HG03280 (cell line): ENCODE measurements around the gene SRD5A1.
"Not testable (repeated sequence)": the region's sequence is repeated elsewhere in the genome, so short reads cannot be mapped to it uniquely, and the experiment has no call there.

Experiments used
- ATAC-seq: cut with Tn5 transposase; IDR thresholded peaks from one replicate; pipeline ENCODE4 v1.9.1; 2021; ENCODE audit warnings: mild to moderate bottlenecking, moderate library complexity; ENCODE audit not compliant: unreplicated experiment

Gene SRD5A1

GRCh38 chr5:6638236-6638635, 5.0 kb downstream of the SRD5A1 start:
- no peak for ATAC-seq

DNA sequence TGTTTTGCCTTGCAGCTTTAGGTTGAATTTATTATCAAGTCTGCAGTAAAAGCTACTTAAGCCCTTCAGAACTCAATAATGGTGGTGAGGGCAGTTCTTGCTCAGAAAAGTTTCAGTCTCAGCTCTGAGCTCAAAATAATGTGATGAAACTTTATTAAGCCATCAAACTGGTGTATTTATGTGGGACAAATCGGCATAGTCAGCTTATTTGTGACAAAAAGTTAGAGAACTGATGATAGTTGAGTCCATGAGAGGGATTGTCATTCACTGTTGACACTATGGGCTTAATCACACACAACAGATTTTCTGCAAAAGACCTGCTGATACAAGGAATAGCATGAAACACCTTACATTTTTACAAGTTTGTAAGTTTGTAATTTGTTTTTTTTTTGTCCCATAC, 9.4 kb downstream of the SRD5A1 start:
- ATAC-seq, result no peak

GRCh38 chr5:6644794-6645241, 11.6 kb downstream of the SRD5A1 start:
- ATAC-seq, result no peak

DNA sequence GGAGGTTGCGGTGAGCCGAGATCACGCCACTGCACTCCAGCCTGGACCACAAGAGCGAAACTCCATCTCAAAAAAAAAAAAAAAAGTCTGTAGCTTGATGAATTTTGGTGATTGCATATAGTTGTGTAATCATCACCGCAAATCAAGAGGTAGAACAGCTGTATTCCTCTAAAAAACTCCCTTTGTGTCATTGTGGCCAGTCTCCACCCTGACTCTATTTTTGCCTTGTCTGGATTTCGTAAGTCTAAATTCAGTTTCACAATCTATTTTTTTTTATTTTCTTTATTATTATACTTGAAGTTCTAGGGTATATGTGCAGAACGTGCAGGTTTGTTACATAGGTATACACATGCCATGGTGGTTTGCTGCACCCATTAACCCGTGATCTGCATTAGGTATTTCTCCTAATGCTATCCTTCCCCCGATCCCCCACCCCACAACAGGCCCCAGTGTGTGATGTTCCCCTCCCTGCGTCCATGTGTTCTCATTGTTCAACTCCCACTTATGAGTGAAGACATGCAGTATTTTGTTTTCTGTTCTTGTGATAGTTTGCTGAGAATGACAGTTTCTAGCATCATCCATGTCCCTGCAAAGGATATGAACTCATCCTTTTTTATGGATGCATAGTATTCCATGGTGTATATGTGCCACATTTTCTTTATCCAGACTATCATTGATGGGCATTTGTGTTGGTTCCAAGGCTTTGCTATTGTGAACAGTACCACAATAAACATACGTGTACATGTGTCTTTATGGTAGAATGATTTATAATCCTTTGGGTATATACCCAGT, 12.5 kb downstream of the SRD5A1 start:
- ATAC-seq, result not testable (repeated sequence)

DNA sequence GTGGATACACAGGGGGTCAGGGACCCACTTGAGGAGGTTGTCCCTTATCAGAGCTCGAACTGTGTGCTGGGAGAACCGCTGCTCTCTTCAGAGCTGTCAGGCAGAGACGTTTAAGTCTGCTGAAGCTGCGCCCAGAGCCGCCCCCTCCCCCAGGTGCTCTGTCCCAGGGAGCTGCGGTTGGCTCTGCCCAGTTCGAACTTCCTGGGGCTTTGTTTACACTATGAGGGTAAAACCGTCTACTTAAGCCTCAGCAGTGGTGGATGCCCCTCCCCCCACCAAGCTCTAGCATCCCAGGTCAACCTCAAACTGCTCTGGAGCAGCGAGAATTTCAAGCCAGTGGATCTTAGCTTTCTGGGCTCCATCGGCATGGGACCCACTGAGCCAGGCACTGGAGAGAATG, 15.9 kb downstream of the SRD5A1 start:
- ATAC-seq, result no peak

DNA sequence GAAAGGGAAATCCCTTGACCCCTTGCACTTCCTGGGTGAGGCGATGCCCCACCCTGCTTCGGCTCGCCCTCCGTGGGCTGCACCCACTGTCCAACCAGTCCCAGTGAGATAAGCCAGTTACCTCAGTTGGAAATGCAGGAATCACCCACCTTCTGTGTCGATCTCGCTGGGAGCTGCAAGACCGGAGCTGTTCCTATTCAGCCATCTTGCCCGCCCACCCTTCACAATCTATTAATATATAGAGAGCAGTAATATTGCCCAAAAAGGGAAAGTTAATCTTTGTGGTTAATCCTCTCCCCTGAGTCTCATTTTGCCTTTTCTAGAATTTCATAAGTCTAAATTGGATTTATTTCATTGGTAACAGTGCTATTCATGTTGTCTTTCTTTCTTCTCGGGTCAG, 16.4 kb downstream of the SRD5A1 start:
- no peak for ATAC-seq

DNA sequence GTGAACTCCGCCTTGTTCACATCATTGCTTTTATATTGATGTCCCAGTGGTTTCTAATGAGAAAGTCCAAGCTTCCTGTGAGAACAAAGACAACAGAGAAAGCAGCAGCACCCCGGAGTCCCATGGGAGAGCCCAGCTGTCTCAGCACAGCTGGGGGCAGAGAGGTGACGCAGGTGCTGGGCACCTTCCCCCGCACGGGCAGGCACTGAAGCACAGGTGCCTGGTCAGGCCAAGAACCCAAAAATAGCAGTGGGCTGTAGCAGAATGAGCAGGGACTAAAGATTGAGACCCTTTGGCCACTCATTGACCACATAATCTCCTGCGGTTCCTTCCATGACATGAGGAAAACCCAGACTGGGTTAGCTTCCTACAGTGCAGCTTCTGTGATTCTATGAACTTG, 18.8 kb downstream of the SRD5A1 start:
- peak; percentile 90 for ATAC-seq

- ATAC-seq, result no peak
These were observed 22.2 kb downstream of the SRD5A1 start for GRCh38 chr5:6655432-6655831.

DNA sequence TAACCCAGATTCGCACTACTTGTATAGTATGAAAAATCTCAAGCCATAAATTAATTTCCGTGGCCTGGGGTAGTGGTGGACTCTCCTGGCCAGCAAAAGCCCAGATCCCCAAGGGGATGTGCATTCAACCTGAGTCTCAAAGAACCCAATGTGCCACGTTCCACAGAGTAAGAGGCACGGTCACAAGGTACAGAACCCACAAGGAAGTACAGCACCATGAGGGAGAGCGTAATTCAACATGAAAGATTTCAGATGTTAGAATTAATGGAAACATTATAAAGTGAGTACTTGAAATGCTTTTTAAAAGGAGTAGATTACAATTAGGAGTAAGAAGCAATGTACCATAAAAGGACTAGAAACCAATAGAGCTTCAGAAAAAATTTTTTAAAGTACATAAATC, 23.4 kb downstream of the SRD5A1 start:
- no peak for ATAC-seq

DNA sequence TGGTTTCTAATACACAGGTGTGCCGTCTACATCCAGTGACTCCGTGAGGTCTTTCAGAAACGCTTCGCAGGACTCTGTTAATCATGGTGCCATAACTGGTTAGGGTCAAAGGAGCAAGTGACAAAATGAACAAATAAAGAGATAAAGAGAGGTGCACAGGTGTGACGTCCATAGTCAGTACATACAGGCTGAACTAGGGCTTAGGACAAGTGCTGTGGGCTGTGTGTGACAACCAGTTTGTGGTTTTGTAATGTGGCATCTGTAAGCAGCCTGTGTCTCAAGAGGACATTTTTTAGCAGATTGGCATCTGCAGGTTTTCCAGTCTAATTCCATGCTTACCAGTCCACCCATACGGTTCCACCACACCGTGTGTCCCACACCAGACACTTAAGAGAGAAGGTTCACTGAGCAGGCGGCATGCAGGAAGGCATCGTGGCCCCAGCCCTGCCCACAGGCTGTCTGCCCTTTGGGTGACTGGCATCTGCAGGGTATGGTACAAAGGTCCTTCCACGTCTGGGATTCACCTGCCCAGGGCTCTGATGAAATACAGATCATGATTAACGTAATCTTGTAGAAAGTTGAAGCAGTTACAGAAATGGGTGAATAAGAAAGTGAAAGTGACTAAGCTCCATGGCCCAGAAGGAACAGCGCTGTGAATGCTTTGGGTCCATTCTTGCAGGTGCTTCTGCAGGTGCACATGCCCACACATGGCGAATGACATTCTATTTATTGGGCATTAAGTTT, 26.9 kb downstream of the SRD5A1 start:
- peak; percentile 76 for ATAC-seq

DNA sequence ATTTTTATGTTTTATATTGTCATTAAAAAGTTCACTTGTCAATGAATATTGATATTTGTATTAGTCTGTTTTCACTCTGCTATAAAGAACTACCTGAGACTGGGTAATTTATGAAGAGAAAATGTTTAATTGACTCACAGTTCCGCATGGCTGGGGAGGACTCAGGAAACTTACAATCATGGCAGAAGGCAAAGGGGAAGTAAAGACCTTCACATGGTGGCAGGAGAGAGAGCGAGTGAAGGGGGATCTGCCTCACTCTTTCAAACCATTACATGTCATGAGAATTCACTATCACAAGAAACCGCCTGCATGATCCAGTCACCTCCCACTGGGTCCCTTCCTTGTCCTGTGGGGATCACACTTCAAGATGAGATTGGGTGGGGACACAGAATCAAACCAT, 27.4 kb downstream of the SRD5A1 start:
- peak; percentile 29 for ATAC-seq

GRCh38 chr5:6666762-6667161, 33.5 kb downstream of the SRD5A1 start:
- ATAC-seq, result no peak

- no peak for ATAC-seq
These were observed 34.4 kb downstream of the SRD5A1 start for GRCh38 chr5:6667648-6668047.

GRCh38 chr5:6668717-6669116, 35.5 kb downstream of the SRD5A1 start:
- ATAC-seq, result not testable (repeated sequence)

DNA sequence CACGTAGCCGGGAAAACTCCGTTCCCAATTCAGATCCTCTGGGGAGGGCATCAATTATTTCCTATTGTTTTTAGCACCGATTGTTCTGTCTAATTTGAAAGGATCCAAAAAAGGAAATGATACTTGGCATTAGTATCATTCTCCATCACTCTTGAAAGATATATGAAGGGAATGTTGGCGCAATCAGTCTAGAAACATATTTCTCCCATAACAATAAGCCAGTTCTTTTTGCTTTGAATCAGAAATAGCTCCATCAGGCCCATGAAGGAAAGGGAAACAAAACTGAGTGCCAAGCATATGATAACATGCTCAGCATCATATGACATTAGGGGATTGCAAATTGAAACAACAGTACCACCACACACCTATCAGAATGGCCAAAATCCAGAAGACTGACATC, 39.8 kb downstream of the SRD5A1 start:
- ATAC-seq, result no peak

DNA sequence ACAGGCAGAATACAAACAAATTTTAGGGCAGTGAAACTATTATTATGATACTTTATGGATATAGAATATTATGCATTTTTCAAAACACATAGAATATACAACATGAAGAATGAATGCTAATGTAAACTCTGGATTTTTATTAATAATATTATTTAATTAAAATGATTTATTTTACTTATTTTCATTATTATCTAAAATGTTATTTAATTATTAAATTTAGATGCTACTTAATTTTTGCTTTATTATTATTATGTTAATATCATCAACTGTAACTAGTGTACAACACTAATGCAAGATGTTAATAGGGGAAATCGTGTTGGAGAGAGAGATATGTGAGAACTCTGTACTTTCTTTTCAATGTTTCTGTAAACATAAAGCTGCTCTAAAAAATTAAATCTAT, 40.7 kb downstream of the SRD5A1 start:
- ATAC-seq, result no peak

DNA sequence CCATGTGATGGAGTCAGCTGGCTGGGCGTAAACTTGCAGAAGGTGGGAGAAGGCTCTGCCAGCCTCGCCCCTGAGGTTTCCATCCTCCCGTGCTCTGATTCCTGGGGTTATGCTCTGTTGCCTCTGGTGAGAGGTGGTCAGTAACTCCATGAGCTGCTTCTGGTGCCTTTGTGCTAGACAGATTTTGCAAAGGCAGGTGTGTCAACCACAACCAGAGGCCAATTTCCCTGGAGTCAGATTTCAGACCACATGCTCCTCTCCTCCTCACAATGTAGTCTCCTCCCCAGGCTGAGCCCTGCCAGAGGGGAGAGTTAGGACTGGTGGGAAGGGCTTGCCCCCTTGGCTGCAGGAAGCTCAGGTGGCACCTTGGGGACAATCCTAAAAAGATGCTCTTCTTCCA, 41.2 kb downstream of the SRD5A1 start:
- ATAC-seq, result no peak

DNA sequence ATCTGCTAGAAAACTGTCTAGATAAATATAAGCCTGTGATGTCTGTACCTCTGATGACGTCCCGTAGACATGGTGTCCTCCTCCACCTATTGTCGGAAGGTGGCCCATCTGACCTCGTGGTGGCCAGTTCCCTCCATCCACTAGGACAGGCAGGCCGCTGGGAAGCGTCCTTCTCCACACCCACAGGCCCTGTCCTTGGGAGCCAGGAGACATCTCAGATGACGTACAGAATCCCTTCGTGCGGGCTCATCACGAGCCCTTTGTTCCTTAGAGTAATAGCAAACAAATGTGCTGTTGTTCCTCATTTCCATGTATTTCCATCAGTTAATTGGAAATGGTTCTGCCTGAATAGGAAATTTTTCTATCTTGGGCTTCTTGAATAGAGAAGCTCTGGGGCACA, 41.6 kb downstream of the SRD5A1 start:
- no peak for ATAC-seq

- no peak for ATAC-seq
These were observed 42.7 kb downstream of the SRD5A1 start for GRCh38 chr5:6675784-6676491.

GRCh38 chr5:6676702-6677101, 43.5 kb downstream of the SRD5A1 start:
- no peak for ATAC-seq

- ATAC-seq, result no peak
These were observed 45.1 kb downstream of the SRD5A1 start for GRCh38 chr5:6678385-6678784.

DNA sequence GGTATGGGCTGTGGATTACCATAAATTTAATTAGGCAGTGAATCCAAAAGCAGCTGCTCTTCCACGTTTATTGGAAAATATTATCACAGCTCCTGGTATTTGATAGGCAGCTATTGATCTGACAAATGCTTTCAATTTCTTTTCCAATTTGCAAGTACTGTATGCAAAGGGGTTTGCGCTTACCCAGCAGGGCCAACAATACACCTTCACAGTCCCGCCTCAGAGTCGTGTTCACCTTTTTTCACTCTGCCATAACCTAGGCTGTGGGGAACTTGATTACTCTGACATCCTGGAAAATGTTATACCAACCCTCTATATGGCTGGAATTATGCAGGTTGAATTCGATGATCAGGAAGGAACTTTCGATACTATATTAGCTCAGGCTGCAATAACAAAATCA, 47.7 kb downstream of the SRD5A1 start:
- ATAC-seq, result no peak
